Measurements from ENCODE around the gene MYL10. TPM values are rescaled to one million over a fixed set of nuclear protein-coding genes. Genes with fewer than 3 reads are reported as not detected.

Gene MYL10
- total and polyA plus RNA-seq, 4 experiments from 2014 or later = not detected

DNA sequence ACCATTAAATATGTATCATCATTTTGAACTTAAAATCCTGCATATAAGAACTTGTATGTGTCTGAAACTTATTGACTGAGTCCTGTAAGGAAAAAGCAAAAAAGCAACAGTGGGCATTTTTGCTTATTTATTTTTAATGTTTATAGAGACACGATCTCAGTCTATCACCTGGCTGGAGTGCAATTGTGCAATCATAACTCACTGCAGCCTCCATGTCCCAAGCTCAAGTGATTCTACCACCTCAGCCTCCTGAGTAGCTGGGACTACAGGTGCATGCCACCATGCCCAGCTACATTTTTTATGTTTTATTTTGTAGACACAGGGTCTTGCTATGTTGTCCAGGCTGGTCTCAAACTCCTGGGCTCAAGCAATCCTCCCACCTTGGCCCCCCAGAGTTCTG is 32.2 kb downstream of the MYL10 start:
- H3K27ac ChIP-seq (ENCODE audit: low read depth, low read length) = no peak overlapping the region
- ChIA-PET POLR2A (ENCODE audit: partially characterized antibody) (no interaction called here), CTCF (ENCODE audit: partially characterized antibody) (interaction anchor here (0.7 kb wide), 1 partner anchor 54 kb away, joined by 4 read pairs; no protein-coding TSS in a partner anchor)
- peaks cover 3 to 4% of the 10 kb centered on the region in 2 donors for H3K27me3 Mint-ChIP-seq
- no peaks in the 10 kb centered on the region for H3K36me3 Mint-ChIP-seq
- no peaks in the 10 kb centered on the region for H3K36me3 ChIP-seq (ENCODE audit: insufficient read depth, low read length)
- H3K27me3 ChIP-seq (ENCODE audit: insufficient read depth, low read length) = no peaks in the 10 kb centered on the region
- DNase-seq = no peak
- no peaks in the 10 kb centered on the region for H3K4me1 Mint-ChIP-seq
- no peaks in the 10 kb centered on the region for H3K4me1 ChIP-seq (ENCODE audit: insufficient read depth, low read length)
- H3K27ac Mint-ChIP-seq = no peak overlapping the region
- H3K9me3 ChIP-seq (ENCODE audit: control insufficient read depth in 1 of 2, low read length in 2 of 2) = no peaks in the 10 kb centered on the region
- H3K9me3 Mint-ChIP-seq = peaks cover 0 to 2% (median 0%) of the 10 kb centered on the region in 8 donors
- no peak overlapping the region for H3K4me3 Mint-ChIP-seq
- intact Hi-C loops (cut with micrococcal nuclease) = no loop called here
- H3K4me3 ChIP-seq (ENCODE audit: low read length in 2 of 2) = no peak overlapping the region

- no peak overlapping the region for H3K27ac ChIP-seq (ENCODE audit: low read depth, low read length)
- Mint-ChIP-seq H3K4me1 (no peaks in the 10 kb centered on the region), H3K9me3 (peaks cover 0 to 2% (median 0%) of the 10 kb centered on the region in 8 donors), H3K36me3 (no peaks in the 10 kb centered on the region), H3K27me3 (peaks cover 3 to 4% of the 10 kb centered on the region in 2 donors), H3K4me3 (no peak overlapping the region), H3K27ac (peak overlapping the region in 1 of 7 donors; percentile 59)
- H3K27me3 ChIP-seq (ENCODE audit: insufficient read depth, low read length) = no peaks in the 10 kb centered on the region
- H3K9me3 ChIP-seq (ENCODE audit: control insufficient read depth in 1 of 2, low read length in 2 of 2) = no peaks in the 10 kb centered on the region
- intact Hi-C loops (cut with micrococcal nuclease) = no loop called here
- ChIA-PET POLR2A (ENCODE audit: partially characterized antibody) (no interaction called here), CTCF (ENCODE audit: partially characterized antibody) (no interaction called here)
- H3K36me3 ChIP-seq (ENCODE audit: insufficient read depth, low read length) = no peaks in the 10 kb centered on the region
- no peak overlapping the region for H3K4me3 ChIP-seq (ENCODE audit: low read length in 2 of 2)
- no peak for DNase-seq
- H3K4me1 ChIP-seq (ENCODE audit: insufficient read depth, low read length) = no peaks in the 10 kb centered on the region
These were observed 33.1 kb downstream of the MYL10 start for GRCh38 chr7:101595766-101596537.

- ChIA-PET CTCF (ENCODE audit: partially characterized antibody) (no interaction called here), POLR2A (ENCODE audit: partially characterized antibody) (no interaction called here)
- Mint-ChIP-seq H3K9me3 (peaks cover 0 to 2% (median 0%) of the 10 kb centered on the region in 8 donors), H3K27me3 (peaks cover 3 to 4% of the 10 kb centered on the region in 2 donors), H3K27ac (no peak overlapping the region), H3K4me1 (no peaks in the 10 kb centered on the region), H3K4me3 (no peak overlapping the region), H3K36me3 (no peaks in the 10 kb centered on the region)
- intact Hi-C loops (cut with micrococcal nuclease) = no loop called here
- H3K27me3 ChIP-seq (ENCODE audit: insufficient read depth, low read length) = no peaks in the 10 kb centered on the region
- H3K4me3 ChIP-seq (ENCODE audit: low read length in 2 of 2) = no peak overlapping the region
- no peaks in the 10 kb centered on the region for H3K4me1 ChIP-seq (ENCODE audit: insufficient read depth, low read length)
- no peaks in the 10 kb centered on the region for H3K36me3 ChIP-seq (ENCODE audit: insufficient read depth, low read length)
- H3K9me3 ChIP-seq (ENCODE audit: control insufficient read depth in 1 of 2, low read length in 2 of 2) = no peaks in the 10 kb centered on the region
- no peak for DNase-seq
- no peak overlapping the region for H3K27ac ChIP-seq (ENCODE audit: low read depth, low read length)
These were observed 33.9 kb downstream of the MYL10 start for GRCh38 chr7:101595246-101595645.

- H3K36me3 Mint-ChIP-seq = no peaks in the 10 kb centered on the region
- no peaks in the 10 kb centered on the region for H3K27me3 ChIP-seq (ENCODE audit: insufficient read depth, low read length)
- H3K4me3 ChIP-seq (ENCODE audit: low read length in 2 of 2) = no peak overlapping the region
- H3K27me3 Mint-ChIP-seq = peaks cover 3 to 4% of the 10 kb centered on the region in 2 donors
- ChIA-PET POLR2A (ENCODE audit: partially characterized antibody) (no interaction called here), CTCF (ENCODE audit: partially characterized antibody) (no interaction called here)
- peaks cover 0 to 2% (median 0%) of the 10 kb centered on the region in 8 donors for H3K9me3 Mint-ChIP-seq
- H3K27ac ChIP-seq (ENCODE audit: low read depth, low read length) = no peak overlapping the region
- H3K4me1 ChIP-seq (ENCODE audit: insufficient read depth, low read length) = no peaks in the 10 kb centered on the region
- intact Hi-C loops (cut with micrococcal nuclease) = no loop called here
- no peaks in the 10 kb centered on the region for H3K36me3 ChIP-seq (ENCODE audit: insufficient read depth, low read length)
- no peak overlapping the region for H3K4me3 Mint-ChIP-seq
- no peaks in the 10 kb centered on the region for H3K9me3 ChIP-seq (ENCODE audit: control insufficient read depth in 1 of 2, low read length in 2 of 2)
- DNase-seq = no peak
- H3K4me1 Mint-ChIP-seq = no peaks in the 10 kb centered on the region
- no peak overlapping the region for H3K27ac Mint-ChIP-seq
These were observed 34.3 kb downstream of the MYL10 start for GRCh38 chr7:101594790-101595189.

GRCh38 chr7:101593556-101593955 is 35.5 kb downstream of the MYL10 start:
- Mint-ChIP-seq H3K27ac (no peak overlapping the region), H3K9me3 (peaks cover 0 to 2% (median 0%) of the 10 kb centered on the region in 8 donors), H3K4me3 (no peak overlapping the region), H3K36me3 (no peaks in the 10 kb centered on the region), H3K4me1 (no peaks in the 10 kb centered on the region), H3K27me3 (peaks cover 3 to 4% of the 10 kb centered on the region in 2 donors)
- Histone ChIP-seq H3K4me3 (ENCODE audit: low read length in 2 of 2) (no peak overlapping the region), H3K36me3 (ENCODE audit: insufficient read depth, low read length) (no peaks in the 10 kb centered on the region), H3K9me3 (ENCODE audit: control insufficient read depth in 1 of 2, low read length in 2 of 2) (no peaks in the 10 kb centered on the region), H3K27ac (ENCODE audit: low read depth, low read length) (no peak overlapping the region), H3K27me3 (ENCODE audit: insufficient read depth, low read length) (no peaks in the 10 kb centered on the region), H3K4me1 (ENCODE audit: insufficient read depth, low read length) (no peaks in the 10 kb centered on the region)
- CTCF ChIA-PET (ENCODE audit: partially characterized antibody) = no interaction called here
- intact Hi-C loops (cut with micrococcal nuclease) = no loop called here
- POLR2A ChIA-PET (ENCODE audit: partially characterized antibody) = no interaction called here
- no peak for DNase-seq

DNA sequence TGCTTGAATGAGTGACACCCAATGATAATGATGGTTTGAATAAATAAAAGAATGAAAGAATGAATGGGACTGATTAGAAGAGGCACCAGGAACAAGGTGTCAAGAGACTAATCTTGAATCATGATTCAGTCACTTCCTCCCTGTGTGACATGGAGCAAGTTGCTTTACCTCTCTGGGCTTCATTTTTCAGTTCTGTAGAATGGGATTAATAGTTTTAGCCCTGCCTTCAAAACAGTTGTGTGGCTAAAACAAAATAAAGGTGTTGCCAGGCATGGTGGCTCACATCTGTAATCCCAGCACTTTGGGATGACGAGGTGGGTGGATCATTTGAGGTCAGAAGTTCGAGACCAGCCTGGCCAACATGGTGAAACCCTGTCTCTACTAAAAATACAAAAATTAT is 37.6 kb downstream of the MYL10 start:
- no peaks in the 10 kb centered on the region for H3K36me3 Mint-ChIP-seq
- Histone ChIP-seq H3K9me3 (ENCODE audit: control insufficient read depth in 1 of 2, low read length in 2 of 2) (no peaks in the 10 kb centered on the region), H3K27me3 (ENCODE audit: insufficient read depth, low read length) (no peaks in the 10 kb centered on the region), H3K4me3 (ENCODE audit: low read length in 2 of 2) (no peak overlapping the region), H3K4me1 (ENCODE audit: insufficient read depth, low read length) (no peaks in the 10 kb centered on the region), H3K27ac (ENCODE audit: low read depth, low read length) (no peak overlapping the region), H3K36me3 (ENCODE audit: insufficient read depth, low read length) (no peaks in the 10 kb centered on the region)
- intact Hi-C loops (cut with micrococcal nuclease) = no loop called here
- ChIA-PET CTCF (ENCODE audit: partially characterized antibody) (interaction anchor here (1.1 kb wide), 1 partner anchor 12 kb away, joined by 3 read pairs; no protein-coding TSS in a partner anchor), POLR2A (ENCODE audit: partially characterized antibody) (no interaction called here)
- no peak for DNase-seq
- H3K4me1 Mint-ChIP-seq = no peaks in the 10 kb centered on the region
- no peak overlapping the region for H3K4me3 Mint-ChIP-seq
- H3K27ac Mint-ChIP-seq = no peak overlapping the region
- H3K9me3 Mint-ChIP-seq = peaks cover 0 to 2% (median 0%) of the 10 kb centered on the region in 8 donors
- peaks cover 3 to 4% of the 10 kb centered on the region in 2 donors for H3K27me3 Mint-ChIP-seq

DNA sequence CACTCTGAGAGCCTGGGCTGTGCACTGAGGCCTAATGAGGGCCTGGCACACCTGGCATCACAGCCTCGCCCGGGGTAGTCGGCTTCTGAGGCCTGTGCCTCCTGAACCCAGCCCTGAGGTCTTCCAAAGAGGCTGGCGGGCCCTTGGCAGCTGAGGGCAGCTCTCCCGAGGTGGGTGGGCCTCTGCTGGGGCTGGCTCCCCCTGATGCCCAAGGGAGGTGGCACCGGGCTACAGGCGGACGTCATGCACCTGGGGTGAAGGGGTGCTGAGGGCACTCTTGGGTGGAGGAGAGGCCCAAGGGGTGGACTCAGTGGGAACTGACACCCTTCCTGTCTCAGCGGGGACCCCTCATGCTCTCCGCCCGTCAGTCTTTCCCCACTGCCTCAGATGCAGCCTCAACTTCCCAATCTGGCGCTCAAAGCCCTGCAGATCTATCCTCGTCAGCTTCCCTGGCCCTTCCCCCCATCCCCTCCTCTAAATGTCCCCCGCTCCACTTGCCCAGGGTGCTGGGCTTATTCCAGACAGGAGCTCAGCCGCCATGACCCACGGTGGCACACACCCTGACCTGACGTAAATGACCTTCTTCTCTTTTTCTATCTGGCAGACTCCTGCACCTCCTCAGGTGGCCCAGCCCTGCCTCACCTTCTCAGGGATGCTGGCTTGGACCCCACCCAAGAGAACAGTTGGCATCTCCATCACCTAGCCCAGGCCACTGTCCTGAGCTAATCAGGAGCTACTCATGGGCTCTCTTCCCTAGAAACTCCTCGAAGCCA is 38.2 kb downstream of the MYL10 start:
- Histone ChIP-seq H3K4me1 (ENCODE audit: insufficient read depth, low read length) (no peaks in the 10 kb centered on the region), H3K9me3 (ENCODE audit: control insufficient read depth in 1 of 2, low read length in 2 of 2) (no peaks in the 10 kb centered on the region), H3K4me3 (ENCODE audit: low read length in 2 of 2) (no peak overlapping the region), H3K36me3 (ENCODE audit: insufficient read depth, low read length) (no peaks in the 10 kb centered on the region), H3K27me3 (ENCODE audit: insufficient read depth, low read length) (no peaks in the 10 kb centered on the region), H3K27ac (ENCODE audit: low read depth, low read length) (no peak overlapping the region)
- H3K4me1 Mint-ChIP-seq = no peaks in the 10 kb centered on the region
- H3K9me3 Mint-ChIP-seq = no peaks in the 10 kb centered on the region
- H3K27me3 Mint-ChIP-seq = peaks cover 3 to 4% of the 10 kb centered on the region in 2 donors
- ChIA-PET POLR2A (ENCODE audit: partially characterized antibody) (no interaction called here), CTCF (ENCODE audit: partially characterized antibody) (interaction anchor here (1.1 kb wide), 1 partner anchor 12 kb away, joined by 3 read pairs; no protein-coding TSS in a partner anchor)
- intact Hi-C loops (cut with micrococcal nuclease) = no loop called here
- no peak overlapping the region for H3K27ac Mint-ChIP-seq
- H3K4me3 Mint-ChIP-seq = no peak overlapping the region
- H3K36me3 Mint-ChIP-seq = no peaks in the 10 kb centered on the region
- no peak for DNase-seq
